GM12892 (cell line): ENCODE results near the gene FMO4.
"Not testable (repeated sequence)": the region's sequence is repeated elsewhere in the genome, so short reads cannot be mapped to it uniquely, and the experiment has no call there.

ENCODE experiments used
- DNase-seq: peaks from one replicate; pipeline ENCODE4 v3.0.0; 2011; ENCODE audit not compliant: insufficient read length
- FAIRE-seq: peaks from 2 replicates; lab custom pipeline; 2011; peaks lifted over from hg19 to GRCh38; lab: Jason Lieb, UNC
- POLR2A ChIP-seq: IDR thresholded peaks from 2 replicates; pipeline ENCODE4 v1.6.1; 2011; ENCODE audit warnings: low read depth, low read length, control low read depth
- POLR2AphosphoS5 ChIP-seq: IDR thresholded peaks from 2 replicates; pipeline ENCODE4 v1.6.1; 2011; ENCODE audit warnings: low read depth, low read length, control low read depth
- TAF1 ChIP-seq: IDR thresholded peaks from 2 replicates; pipeline ENCODE4 v1.6.1; 2011; ENCODE audit warnings: low read depth, mild to moderate bottlenecking, control low read depth, low read length, borderline replicate concordance

Gene FMO4

GRCh38 chr1:171295821-171296220 lies 18.2 kb upstream of the FMO4 start:
- DNase-seq (no peak), FAIRE-seq (no peak)
- TF ChIP-seq POLR2A (no peak), POLR2AphosphoS5 (no peak), TAF1 (no peak)

- no peak for TF ChIP-seq POLR2A
- FAIRE-seq = no peak
- no peak for DNase-seq
Observed at GRCh38 chr1:171296897-171297296, 17.1 kb upstream of the FMO4 start.

- no peak for DNase-seq
- FAIRE-seq = no peak
- TF ChIP-seq TAF1 = no peak
- no peak for TF ChIP-seq POLR2A
- TF ChIP-seq POLR2AphosphoS5 = no peak
Observed at GRCh38 chr1:171298696-171299095, 15.3 kb upstream of the FMO4 start.

GRCh38 chr1:171299342-171299741 lies 14.6 kb upstream of the FMO4 start:
- TF ChIP-seq TAF1 = no peak
- no peak for TF ChIP-seq POLR2AphosphoS5
- TF ChIP-seq POLR2A = no peak
- DNase-seq (no peak), FAIRE-seq (no peak)

GRCh38 chr1:171300401-171300800 lies 13.6 kb upstream of the FMO4 start:
- TF ChIP-seq POLR2A (no peak), POLR2AphosphoS5 (no peak), TAF1 (no peak)
- FAIRE-seq (no peak), DNase-seq (no peak)

- FAIRE-seq = no peak
- TF ChIP-seq TAF1 (no peak), POLR2AphosphoS5 (no peak), POLR2A (no peak)
- DNase-seq = no peak
Observed at GRCh38 chr1:171310661-171311087, 3.3 kb upstream of the FMO4 start.

- FAIRE-seq = no peak
- DNase-seq = no peak
- no peak for TF ChIP-seq POLR2A
- TF ChIP-seq TAF1 = no peak
- no peak for TF ChIP-seq POLR2AphosphoS5
Observed at GRCh38 chr1:171311771-171312558, 2.0 kb upstream of the FMO4 start.

- no peak for TF ChIP-seq TAF1
- TF ChIP-seq POLR2AphosphoS5 = no peak
- TF ChIP-seq POLR2A = no peak
- DNase-seq (no peak), FAIRE-seq (peak; percentile 68)
Observed at GRCh38 chr1:171313319-171313834, 606 bp upstream of the FMO4 start.

GRCh38 chr1:171329251-171329650 lies 15.3 kb downstream of the FMO4 start:
- TF ChIP-seq POLR2A (no peak), TAF1 (no peak), POLR2AphosphoS5 (no peak)
- DNase-seq = no peak
- no peak for FAIRE-seq

GRCh38 chr1:171334024-171334640 lies 20.1 kb downstream of the FMO4 start:
- FAIRE-seq (no peak), DNase-seq (no peak)
- TF ChIP-seq TAF1 = no peak
- no peak for TF ChIP-seq POLR2A
- no peak for TF ChIP-seq POLR2AphosphoS5

- FAIRE-seq (no peak), DNase-seq (no peak)
- no peak for TF ChIP-seq TAF1
- no peak for TF ChIP-seq POLR2A
- no peak for TF ChIP-seq POLR2AphosphoS5
Observed at GRCh38 chr1:171335964-171336363, 22.0 kb downstream of the FMO4 start.

GRCh38 chr1:171339345-171339744 lies 25.4 kb downstream of the FMO4 start:
- FAIRE-seq, DNase-seq: not testable (repeated sequence)
